Measurements from ENCODE around the gene SESN1.

Gene SESN1

DNA sequence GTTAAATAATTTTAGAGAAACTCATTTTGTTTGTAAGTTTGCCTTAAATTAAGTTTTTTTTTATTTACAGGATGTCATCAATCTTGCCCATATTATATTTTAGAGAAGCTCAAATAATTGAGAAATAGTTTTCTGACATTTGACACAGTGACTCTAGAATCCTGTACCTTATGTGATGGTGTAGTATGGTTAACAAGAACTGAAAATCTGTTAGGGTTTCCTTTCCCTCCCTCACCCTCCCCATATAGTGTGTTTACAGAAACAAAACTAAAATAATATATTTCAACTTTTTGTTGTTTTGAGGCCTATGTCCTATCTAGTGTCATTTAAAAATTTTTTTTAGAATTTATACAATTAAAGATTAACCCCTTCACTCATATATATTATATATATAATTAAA lies 91.8 kb downstream of the SESN1 start:
- TF ChIP-seq, protein P1, sequence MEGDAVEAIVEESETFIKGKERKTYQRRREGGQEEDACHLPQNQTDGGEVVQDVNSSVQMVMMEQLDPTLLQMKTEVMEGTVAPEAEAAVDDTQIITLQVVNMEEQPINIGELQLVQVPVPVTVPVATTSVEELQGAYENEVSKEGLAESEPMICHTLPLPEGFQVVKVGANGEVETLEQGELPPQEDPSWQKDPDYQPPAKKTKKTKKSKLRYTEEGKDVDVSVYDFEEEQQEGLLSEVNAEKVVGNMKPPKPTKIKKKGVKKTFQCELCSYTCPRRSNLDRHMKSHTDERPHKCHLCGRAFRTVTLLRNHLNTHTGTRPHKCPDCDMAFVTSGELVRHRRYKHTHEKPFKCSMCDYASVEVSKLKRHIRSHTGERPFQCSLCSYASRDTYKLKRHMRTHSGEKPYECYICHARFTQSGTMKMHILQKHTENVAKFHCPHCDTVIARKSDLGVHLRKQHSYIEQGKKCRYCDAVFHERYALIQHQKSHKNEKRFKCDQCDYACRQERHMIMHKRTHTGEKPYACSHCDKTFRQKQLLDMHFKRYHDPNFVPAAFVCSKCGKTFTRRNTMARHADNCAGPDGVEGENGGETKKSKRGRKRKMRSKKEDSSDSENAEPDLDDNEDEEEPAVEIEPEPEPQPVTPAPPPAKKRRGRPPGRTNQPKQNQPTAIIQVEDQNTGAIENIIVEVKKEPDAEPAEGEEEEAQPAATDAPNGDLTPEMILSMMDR (IDR thresholded peaks at IDR 0.05; ENCODE audit: low read depth, low read length, missing control alignments) = no peak
- DNase-seq (ENCODE audit: low read depth) = no peak
- no peak overlapping the region for H3K4me3 ChIP-seq (ENCODE audit: low read depth, low read length)

- H3K4me3 ChIP-seq (ENCODE audit: low read depth, low read length) = no peak overlapping the region
Measured at GRCh38 chr6:109002051-109002697, 92.5 kb downstream of the SESN1 start.

GRCh38 chr6:109001291-109001894 lies 93.3 kb downstream of the SESN1 start:
- H3K4me3 ChIP-seq (ENCODE audit: low read depth, low read length) = no peak overlapping the region
- no peak for DNase-seq (ENCODE audit: low read depth)
- TF ChIP-seq, protein P1 (IDR thresholded peaks at IDR 0.05; ENCODE audit: low read depth, low read length, missing control alignments) = no peak

More at GRCh38 chr6:109002051-109002697, 92.5 kb downstream of the SESN1 start:
- DNase-seq (ENCODE audit: low read depth) = no peak
- TF ChIP-seq, protein P1 (IDR thresholded peaks at IDR 0.05; ENCODE audit: low read depth, low read length, missing control alignments) = no peak

GRCh38 chr6:109000289-109000688 lies 94.4 kb downstream of the SESN1 start:
- DNase-seq (ENCODE audit: low read depth) = no peak
- TF ChIP-seq, protein P1 (IDR thresholded peaks at IDR 0.05; ENCODE audit: low read depth, low read length, missing control alignments) = no peak

DNA sequence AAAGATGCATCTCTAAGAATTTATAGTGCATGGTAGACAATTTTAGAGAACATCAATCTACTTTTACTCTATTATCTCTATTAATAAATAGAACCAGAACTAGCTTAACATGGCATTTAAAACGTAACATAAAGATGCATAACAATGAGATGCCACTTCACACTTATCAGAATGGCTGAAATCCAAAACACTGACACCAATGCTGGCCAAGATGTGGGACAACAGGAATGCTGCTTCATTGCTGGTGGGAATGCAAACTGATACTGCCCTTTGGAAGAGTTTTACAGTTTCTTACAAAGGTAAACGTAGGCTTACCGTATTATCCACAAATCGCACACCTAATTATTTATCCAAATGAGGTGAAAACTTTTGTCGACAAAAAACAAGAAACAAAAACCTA lies 95.2 kb downstream of the SESN1 start:
- TF ChIP-seq, protein P1 (IDR thresholded peaks at IDR 0.05; ENCODE audit: low read depth, low read length, missing control alignments) = no peak
- H3K4me3 ChIP-seq (ENCODE audit: low read depth, low read length) = no peak overlapping the region

More at GRCh38 chr6:109000289-109000688, 94.4 kb downstream of the SESN1 start:
- H3K4me3 ChIP-seq (ENCODE audit: low read depth, low read length) = no peak overlapping the region

DNA sequence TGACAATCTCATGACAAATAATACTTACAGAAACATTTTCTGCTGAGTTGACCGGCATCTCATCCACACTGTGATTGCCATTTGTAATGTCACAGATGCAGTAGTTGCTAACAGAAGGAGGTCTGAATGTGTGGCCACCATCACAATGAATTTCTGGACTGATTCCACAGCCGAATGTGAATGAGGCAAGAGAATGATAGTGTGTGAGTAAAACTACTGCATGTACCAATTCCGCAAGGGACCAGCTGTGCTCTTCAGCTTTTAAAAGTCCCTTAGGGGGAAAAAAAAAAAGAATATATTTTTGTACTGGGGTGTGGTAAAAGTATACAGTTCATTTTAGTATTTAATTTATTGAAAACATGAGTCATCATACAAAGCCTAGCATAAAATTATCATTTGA lies 96.2 kb downstream of the SESN1 start:
- H3K4me3 ChIP-seq (ENCODE audit: low read depth, low read length) = no peak overlapping the region
- no peak for DNase-seq (ENCODE audit: low read depth)
- TF ChIP-seq, protein P1 (IDR thresholded peaks at IDR 0.05; ENCODE audit: low read depth, low read length, missing control alignments) = no peak

More for the DNA sequence above, 95.2 kb downstream of the SESN1 start:
- DNase-seq (ENCODE audit: low read depth) = no peak

DNA sequence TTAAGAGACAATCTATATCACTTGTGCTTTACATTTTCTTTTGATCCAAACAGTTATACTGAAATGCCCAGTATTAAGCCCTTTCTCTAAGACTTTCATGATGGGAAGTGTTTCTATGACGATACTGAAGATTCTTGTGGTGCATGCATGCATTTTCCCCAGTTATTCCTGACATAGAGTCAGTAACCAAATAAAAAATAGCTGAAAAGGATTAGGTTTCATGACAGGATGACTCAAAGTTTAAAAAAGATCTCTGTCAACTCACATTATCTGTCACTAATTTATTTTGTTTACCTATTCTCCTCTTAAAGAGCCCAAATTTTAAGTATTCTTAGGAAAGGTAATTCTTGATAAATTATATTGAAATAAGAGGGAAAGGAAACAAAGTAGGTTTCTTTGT lies 98.4 kb downstream of the SESN1 start:
- DNase-seq (ENCODE audit: low read depth) = no peak

More for the DNA sequence above, 98.4 kb downstream of the SESN1 start:
- TF ChIP-seq, protein P1 (IDR thresholded peaks at IDR 0.05; ENCODE audit: low read depth, low read length, missing control alignments) = no peak
- no peak overlapping the region for H3K4me3 ChIP-seq (ENCODE audit: low read depth, low read length)

Data from GM12864 (cell line).